A673 (cell line): ENCODE data around the gene ACKR1. TPM values are rescaled to one million over a fixed set of nuclear protein-coding genes. Genes with fewer than 3 reads are reported as not detected.

Experiments used
- BruUV-seq: library from RNA; stranded (reverse); fragments of 400-500 nt; replicated peaks from 2 replicates; lab custom pipeline; 2021; lab: Mats Ljungman, UMichigan
- CTCF ChIA-PET: fragments of 300-600 bp; sonication (Branson Sonifier 250); formaldehyde crosslinking; loops from one replicate; lab custom pipeline; 2022; ENCODE audit warnings: antibody characterized with exemption; lab: Charles Lee
- POLR2A ChIA-PET: fragments of 300-600 bp; sonication (Branson Sonifier 250); formaldehyde crosslinking; loops from one replicate; lab custom pipeline; 2022; ENCODE audit warnings: antibody characterized with exemption; ENCODE audit not compliant: low non-redundant PET; lab: Charles Lee
- DNase-seq: peaks from one replicate; pipeline ENCODE4 v3.0.0-alpha.2; 2015; ENCODE audit warnings: low spot score
- H3K27ac ChIP-seq: fragments of 200-600 bp; sonication (generic); 2 replicates; pipeline ENCODE4 v1.5.1; 2016; ENCODE audit warnings: mixed run types, low read depth, mild to moderate bottlenecking, mixed read lengths, antibody characterized with exemption, low read length; ENCODE audit not compliant: poor library complexity, severe bottlenecking
- H3K27me3 ChIP-seq: fragments of 200-600 bp; sonication (generic); replicated peaks from 2 replicates; pipeline ENCODE4 v1.6.1; 2017; ENCODE audit warnings: mixed run types, low read depth, mild to moderate bottlenecking, mixed read lengths, antibody characterized with exemption, low read length; ENCODE audit not compliant: insufficient read depth, poor library complexity
- H3K36me3 ChIP-seq: fragments of 200-600 bp; sonication (generic); 2 replicates; pipeline ENCODE4 v1.6.1; 2016; ENCODE audit warnings: mixed run types, mild to moderate bottlenecking, mixed read lengths, antibody characterized with exemption, low read length; ENCODE audit not compliant: insufficient read depth, poor library complexity, severe bottlenecking
- H3K4me1 ChIP-seq: fragments of 200-600 bp; sonication (generic); 2 replicates; pipeline ENCODE4 v1.6.1; 2017; ENCODE audit warnings: mixed run types, mild to moderate bottlenecking, mixed read lengths, antibody characterized with exemption, low read length; ENCODE audit not compliant: insufficient read depth, poor library complexity, severe bottlenecking
- H3K4me3 ChIP-seq: fragments of 200-600 bp; sonication (generic); 2 replicates; pipeline ENCODE4 v1.5.1; 2016; ENCODE audit warnings: low read depth, mixed run types, mild to moderate bottlenecking, mixed read lengths, low read length; ENCODE audit not compliant: poor library complexity, severe bottlenecking
- H3K9me3 ChIP-seq: fragments of 200-600 bp; sonication (generic); 2 replicates; pipeline ENCODE4 v1.6.1; 2016; ENCODE audit warnings: mixed run types, low read depth, mild to moderate bottlenecking, mixed read lengths, antibody characterized with exemption, low read length; ENCODE audit not compliant: poor library complexity, severe bottlenecking
- EZH2 ChIP-seq: fragments of 200-600 bp; sonication (generic); IDR thresholded peaks from 2 replicates; pipeline ENCODE4 v1.6.1; 2017; ENCODE audit warnings: borderline replicate concordance, low read depth, mild to moderate bottlenecking, mixed read lengths, antibody characterized with exemption, low read length; ENCODE audit not compliant: poor library complexity, severe bottlenecking
- intact Hi-C: fragments of 100-400 bp; cut with micrococcal nuclease; formaldehyde crosslinking; loops from one replicate; pipeline ENCODE4 v1.10.0; 2022; ENCODE audit not compliant: unreplicated experiment
- total RNA-seq: library from RNA; stranded (reverse); gene quantifications from 2 replicates; pipeline ENCODE4 v1.2.3, GENCODE V29; 2021
- TF ChIP-seq, protein P1 (sequence below): fragments of 300-800, 200-600 bp; sonication (generic); conservative IDR thresholded peaks from 2 replicates; pipeline ENCODE4 v1.5.1; 2017; ENCODE audit warnings: low read depth, mild to moderate bottlenecking, antibody characterized with exemption, low read length, moderate library complexity, mixed read lengths

ACKR1 gene
- total RNA-seq, 1 experiment from 2014 or later = not detected

DNA sequence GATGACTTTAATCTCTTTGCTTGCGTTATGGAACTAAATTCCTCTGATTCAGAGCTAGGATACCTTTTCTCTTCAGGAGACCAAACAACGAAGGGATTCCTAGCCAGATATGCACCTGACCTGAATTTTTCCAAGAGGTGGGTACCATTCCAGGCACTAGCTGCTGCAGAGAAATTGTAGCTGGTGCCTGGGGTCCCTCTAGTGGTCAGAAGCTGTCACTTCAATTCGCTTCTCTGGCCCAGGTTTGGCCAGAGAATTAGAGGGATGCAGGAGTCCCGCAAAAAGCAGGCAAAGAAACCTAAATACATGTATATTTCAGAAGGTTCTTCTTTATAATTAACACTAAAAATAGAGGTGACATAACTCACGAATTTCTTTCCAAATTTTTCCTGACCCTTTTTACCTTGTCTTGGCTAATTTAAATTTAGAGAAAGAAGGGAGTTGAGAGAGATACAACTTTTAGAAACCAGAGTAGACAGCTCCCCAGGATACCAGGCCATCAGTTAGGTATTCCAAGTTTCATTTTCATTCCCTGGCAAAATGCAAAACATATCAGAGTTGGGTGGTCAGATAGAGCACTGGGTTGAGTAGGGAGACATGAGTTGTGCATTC, 9.6 kb downstream of the ACKR1 start:
- Histone ChIP-seq H3K9me3 (no peaks in the 10 kb centered on the region), H3K4me3 (no peak overlapping the region), H3K36me3 (no peaks in the 10 kb centered on the region), H3K27me3 (peaks cover 51% of the 10 kb centered on the region), H3K4me1 (no peaks in the 10 kb centered on the region), H3K27ac (no peak overlapping the region)
- intact Hi-C loops = loop anchor here (2.0 to 10.0 kb wide), 2 partner anchors 677 to 791 kb away; no protein-coding TSS in a partner anchor
- POLR2A ChIA-PET = no interaction called here
- BruUV-seq = no TSS peak
- DNase-seq = peak; percentile 49
- TF ChIP-seq, protein P1, sequence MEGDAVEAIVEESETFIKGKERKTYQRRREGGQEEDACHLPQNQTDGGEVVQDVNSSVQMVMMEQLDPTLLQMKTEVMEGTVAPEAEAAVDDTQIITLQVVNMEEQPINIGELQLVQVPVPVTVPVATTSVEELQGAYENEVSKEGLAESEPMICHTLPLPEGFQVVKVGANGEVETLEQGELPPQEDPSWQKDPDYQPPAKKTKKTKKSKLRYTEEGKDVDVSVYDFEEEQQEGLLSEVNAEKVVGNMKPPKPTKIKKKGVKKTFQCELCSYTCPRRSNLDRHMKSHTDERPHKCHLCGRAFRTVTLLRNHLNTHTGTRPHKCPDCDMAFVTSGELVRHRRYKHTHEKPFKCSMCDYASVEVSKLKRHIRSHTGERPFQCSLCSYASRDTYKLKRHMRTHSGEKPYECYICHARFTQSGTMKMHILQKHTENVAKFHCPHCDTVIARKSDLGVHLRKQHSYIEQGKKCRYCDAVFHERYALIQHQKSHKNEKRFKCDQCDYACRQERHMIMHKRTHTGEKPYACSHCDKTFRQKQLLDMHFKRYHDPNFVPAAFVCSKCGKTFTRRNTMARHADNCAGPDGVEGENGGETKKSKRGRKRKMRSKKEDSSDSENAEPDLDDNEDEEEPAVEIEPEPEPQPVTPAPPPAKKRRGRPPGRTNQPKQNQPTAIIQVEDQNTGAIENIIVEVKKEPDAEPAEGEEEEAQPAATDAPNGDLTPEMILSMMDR = peak; percentile 88
- TF ChIP-seq EZH2 = no peak
- CTCF ChIA-PET = interaction anchor here (0.7 to 1.4 kb wide), 5 partner anchors 11 to 677 kb away, joined by 3 to 4 read pairs (median 3); no protein-coding TSS in a partner anchor

DNA sequence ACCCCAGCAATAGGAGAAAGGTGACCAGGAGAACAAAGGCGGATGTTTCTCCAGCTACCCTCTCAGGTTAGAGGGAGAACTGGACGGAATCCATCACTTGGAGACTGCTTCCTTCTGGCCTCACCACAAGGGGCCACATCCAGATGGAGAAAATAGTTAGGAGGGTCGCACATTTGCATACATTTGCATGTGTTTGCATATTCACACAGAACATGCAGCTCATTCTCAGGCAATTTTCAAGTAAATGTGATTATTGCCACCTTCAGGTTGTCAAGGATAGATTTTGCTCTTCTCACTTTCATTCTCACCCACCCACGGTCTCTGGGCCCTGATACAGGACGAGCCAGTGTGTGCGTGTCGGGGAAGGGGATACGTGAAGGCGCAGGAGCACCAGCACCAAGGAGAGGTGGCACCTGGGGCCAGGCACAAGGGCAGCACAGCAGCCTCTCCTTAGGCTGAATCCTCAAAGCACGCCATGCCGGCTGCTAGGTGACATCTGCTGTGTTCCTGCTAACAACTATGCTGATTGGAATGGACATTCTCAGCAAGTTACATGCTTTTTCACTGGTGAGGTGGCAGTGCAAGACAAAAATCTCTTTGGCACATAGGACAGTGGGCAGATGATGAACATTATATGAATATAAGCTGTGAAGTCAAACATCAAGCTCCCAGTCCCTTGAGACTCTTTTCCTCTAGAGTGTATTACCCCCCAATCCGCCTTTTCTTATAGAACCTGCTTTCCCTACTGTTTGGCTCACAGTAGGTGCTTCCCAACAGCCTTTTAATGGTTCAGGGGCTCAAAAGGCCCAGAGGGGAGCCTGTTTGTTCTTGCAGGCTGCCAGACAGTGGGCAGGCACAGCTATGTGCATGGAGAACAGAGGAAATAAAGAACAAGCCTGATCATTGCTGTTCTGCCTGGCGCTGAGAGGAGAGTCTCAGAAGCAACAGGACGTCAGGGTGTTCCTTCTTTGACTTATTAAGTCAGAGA, 14.3 kb downstream of the ACKR1 start:
- H3K9me3 ChIP-seq = no peaks in the 10 kb centered on the region
- no peak for DNase-seq
- no peak for TF ChIP-seq EZH2
- TF ChIP-seq, protein P1 = no peak
- no peak overlapping the region for H3K4me3 ChIP-seq
- ChIA-PET CTCF (no interaction called here), POLR2A (no interaction called here)
- H3K27me3 ChIP-seq = peaks cover 60% of the 10 kb centered on the region
- H3K27ac ChIP-seq = no peak overlapping the region
- no TSS peak for BruUV-seq
- intact Hi-C loops = loop anchor here (10.0 kb wide), 1 partner anchor 786 kb away; no protein-coding TSS in a partner anchor
- no peaks in the 10 kb centered on the region for H3K4me1 ChIP-seq
- H3K36me3 ChIP-seq = no peaks in the 10 kb centered on the region

DNA sequence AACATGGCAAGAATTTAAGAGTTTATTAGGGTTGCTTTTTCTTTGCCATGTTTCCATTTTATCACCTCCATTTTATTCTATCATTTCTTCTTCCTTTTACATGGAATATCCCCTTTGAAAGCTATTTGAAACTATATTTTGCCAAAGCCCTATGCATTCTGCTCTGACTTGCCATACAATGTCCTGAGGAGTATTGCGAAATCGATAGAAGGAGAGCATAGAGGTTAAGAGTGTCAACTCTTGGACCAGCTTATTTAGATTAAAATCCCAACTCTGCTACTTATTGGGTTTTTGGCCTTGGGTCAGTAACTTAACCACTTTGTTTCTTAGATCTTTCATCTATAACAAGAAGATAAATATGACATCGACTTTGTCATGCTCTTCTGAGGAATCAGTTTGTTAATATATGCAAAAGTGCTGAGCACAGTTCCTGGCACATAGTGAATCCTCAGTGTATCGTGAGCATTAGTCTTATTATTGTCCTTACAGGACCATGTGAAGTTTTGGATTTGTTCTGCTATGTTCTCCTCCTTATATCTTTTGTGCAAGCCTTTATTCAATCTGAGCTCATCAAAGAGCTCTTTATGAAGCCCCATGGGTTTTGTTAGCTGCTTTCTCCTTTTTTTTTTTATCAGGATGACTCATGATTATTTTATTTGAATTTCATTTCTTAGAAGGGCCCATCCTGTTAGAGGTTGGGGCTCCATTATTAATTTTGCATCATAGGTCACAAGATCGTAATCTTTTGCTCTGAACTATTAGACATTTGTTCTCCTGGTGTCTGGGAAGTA, 17.6 kb downstream of the ACKR1 start:
- TF ChIP-seq EZH2 = no peak
- TF ChIP-seq, protein P1 = no peak
- Histone ChIP-seq H3K27ac (no peak overlapping the region), H3K4me1 (no peaks in the 10 kb centered on the region), H3K9me3 (no peaks in the 10 kb centered on the region), H3K36me3 (no peaks in the 10 kb centered on the region), H3K4me3 (no peak overlapping the region), H3K27me3 (peaks cover 53% of the 10 kb centered on the region)
- intact Hi-C loops = no loop called here
- no peak for DNase-seq
- no TSS peak for BruUV-seq
- ChIA-PET POLR2A (no interaction called here), CTCF (no interaction called here)
